H1 (cell line): Measurements from ENCODE around the gene CIZ1.

Experiments used
- CHD1 ChIP-seq: IDR thresholded peaks from 2 replicates; pipeline ENCODE4 v1.6.1; 2012; ENCODE audit warnings: low read depth, low read length, improper control_type of control experiment
- CHD2 ChIP-seq: IDR thresholded peaks from 2 replicates; pipeline ENCODE4 v1.6.1; 2012; ENCODE audit warnings: low read length, improper control_type of control experiment
- CTCF ChIP-seq, 3 experiments: IDR thresholded peaks; 1 replicate in 2 of 3; 2 replicates in 1 of 3; pipeline versions ENCODE4 v1.5.1 to v1.6.1; 2011; ENCODE audit warnings: low read length in 3 of 3, mild to moderate bottlenecking in 3 of 3, inconsistent platforms in 2 of 3, low read depth in 1 of 3, moderate library complexity in 1 of 3; ENCODE audit not compliant: insufficient read depth in 1 of 3; ENCODE audit errors: control extremely low read depth in 1 of 3
- EP300 ChIP-seq, 2 experiments: IDR thresholded peaks; 1 replicate in 1 of 2; 2 replicates in 1 of 2; pipeline ENCODE4 v1.6.1; 2011 to 2012; ENCODE audit warnings: low read depth in 2 of 2, low read length in 2 of 2, mild to moderate bottlenecking in 2 of 2, borderline replicate concordance in 1 of 2, inconsistent platforms in 1 of 2, moderate library complexity in 1 of 2
- EZH2 ChIP-seq: fragments of 200-600 bp; sonication (generic); IDR thresholded peaks from 2 replicates; pipeline ENCODE4 v1.7.1; 2012; ENCODE audit warnings: low read depth, mild to moderate bottlenecking, moderate library complexity, low read length, inconsistent platforms; ENCODE audit not compliant: severe bottlenecking
- MAX ChIP-seq: IDR thresholded peaks from 2 replicates; pipeline ENCODE4 v1.6.1; 2012; ENCODE audit warnings: inconsistent platforms
- PHF8 ChIP-seq: fragments of 200-600 bp; sonication (generic); conservative IDR thresholded peaks from 2 replicates; pipeline ENCODE4 v1.7.1; 2012; ENCODE audit warnings: low read depth, mild to moderate bottlenecking, inconsistent platforms, low read length, moderate library complexity
- POLR2A ChIP-seq, 2 experiments: IDR thresholded peaks; 1 replicate in 1 of 2; 2 replicates in 1 of 2; pipeline ENCODE4 v1.6.1; 2011; ENCODE audit warnings: low read depth in 2 of 2, low read length in 2 of 2, mild to moderate bottlenecking in 2 of 2; ENCODE audit errors: control extremely low read depth in 1 of 2
- POLR2AphosphoS5 ChIP-seq: IDR thresholded peaks from 2 replicates; pipeline ENCODE4 v1.6.1; 2011; ENCODE audit warnings: low read depth, low read length
- RAD21 ChIP-seq, 2 experiments: IDR thresholded peaks in 1 of 2; conservative IDR thresholded peaks in 1 of 2; 2 replicates each; pipeline ENCODE4 v1.6.1; 2011; ENCODE audit warnings: low read depth in 2 of 2, low read length in 2 of 2, improper control_type of control experiment in 1 of 2, inconsistent platforms in 1 of 2, mild to moderate bottlenecking in 1 of 2, moderate library complexity in 1 of 2
- SIRT6 ChIP-seq: IDR thresholded peaks from one replicate; pipeline ENCODE4 v1.7.1; 2012; ENCODE audit warnings: low read length, inconsistent platforms
- SP1 ChIP-seq: IDR thresholded peaks from 2 replicates; pipeline ENCODE4 v1.6.1; 2011; ENCODE audit warnings: low read depth, low read length
- TCF12 ChIP-seq: IDR thresholded peaks from 2 replicates; pipeline ENCODE4 v1.6.1; 2011; ENCODE audit warnings: low read depth, mild to moderate bottlenecking, low read length
- TEAD4 ChIP-seq: IDR thresholded peaks from 2 replicates; pipeline ENCODE4 v1.6.1; 2012; ENCODE audit warnings: low read depth, low read length, inconsistent platforms, mixed read lengths

GRCh38 chr9:128141604-128142003, 49.8 kb downstream of the CIZ1 start:
- TF ChIP-seq EP300 (IDR thresholded peaks at IDR 0.05; ENCODE audit: borderline replicate concordance in 1 of 2, low read depth in 2 of 2, low read length in 2 of 2) = no peak
- no peak for TF ChIP-seq CTCF (IDR thresholded peaks at IDR 0.05; ENCODE audit: control extremely low read depth in 1 of 3, insufficient read depth in 1 of 3, low read depth in 1 of 3, low read length in 3 of 3)
- TF ChIP-seq CHD1 = no peak
- no peak for TF ChIP-seq POLR2A (IDR thresholded peaks at IDR 0.05; ENCODE audit: control extremely low read depth in 1 of 2, low read depth in 2 of 2, low read length in 2 of 2)
- no peak for TF ChIP-seq MAX
- no peak for TF ChIP-seq RAD21 (IDR thresholded peaks at IDR 0.05 in 1 of 2, conservative IDR thresholded peaks at IDR 0.05 in 1 of 2; ENCODE audit: low read depth in 2 of 2, low read length in 2 of 2)
- TF ChIP-seq POLR2AphosphoS5 = no peak
- TF ChIP-seq SP1 = no peak
- TF ChIP-seq PHF8 = no peak
- no peak for TF ChIP-seq EZH2
- no peak for TF ChIP-seq CHD2
- no peak for TF ChIP-seq TCF12
- TF ChIP-seq SIRT6 = no peak
- TF ChIP-seq TEAD4 = no peak
